GM12878 (cell line): ENCODE measurements around the gene RGP1. TPM values are rescaled to one million over a fixed set of nuclear protein-coding genes. Genes with fewer than 3 reads are reported as not detected.

Experiments used
- ATF7 ChIP-seq: fragments of 450-650 bp; IDR thresholded peaks from 2 replicates; pipeline ENCODE4 v1.6.1; 2016; ENCODE audit warnings: low read depth, mild to moderate bottlenecking
- CBFB ChIP-seq: IDR thresholded peaks from 2 replicates; pipeline ENCODE4 v1.6.1; 2016; ENCODE audit warnings: antibody characterized with exemption, low read depth
- CHD1 ChIP-seq: IDR thresholded peaks from 2 replicates; pipeline ENCODE4 v1.6.1; 2012; ENCODE audit warnings: low read depth, low read length, improper control_type of control experiment
- CHD4 ChIP-seq: fragments of 200-600 bp; sonication (generic); IDR thresholded peaks from 2 replicates; pipeline ENCODE4 v1.6.1; 2016; ENCODE audit warnings: mild to moderate bottlenecking
- ETV6 ChIP-seq, 2 experiments: fragments of 450-650 bp in 1 of 2; IDR thresholded peaks in 1 of 2; conservative IDR thresholded peaks in 1 of 2; 2 replicates each; pipeline ENCODE4 v1.6.1; 2014; ENCODE audit warnings: antibody characterized with exemption in 1 of 2, borderline replicate concordance in 1 of 2, low read depth in 1 of 2, mild to moderate bottlenecking in 1 of 2, moderate library complexity in 1 of 2
- HDGF ChIP-seq: fragments of 450-650 bp; IDR thresholded peaks from 2 replicates; pipeline ENCODE4 v1.6.1; 2016; ENCODE audit warnings: antibody characterized with exemption
- LARP7 ChIP-seq: fragments of 450-650 bp; IDR thresholded peaks from 2 replicates; pipeline ENCODE4 v1.6.1; 2017; ENCODE audit warnings: mild to moderate bottlenecking
- MTA3 ChIP-seq: IDR thresholded peaks from 2 replicates; pipeline ENCODE4 v1.6.1; 2012; ENCODE audit warnings: low read length, inconsistent platforms, borderline replicate concordance
- MXI1 ChIP-seq: fragments of 150-350 bp; IDR thresholded peaks from 2 replicates; pipeline ENCODE4 v1.6.1; 2011; ENCODE audit warnings: low read depth, mild to moderate bottlenecking, inconsistent platforms, low read length, improper control_type of control experiment
- NBN ChIP-seq: fragments of 450-650 bp; IDR thresholded peaks from 2 replicates; pipeline ENCODE4 v1.6.1; 2016
- PKNOX1 ChIP-seq: fragments of 450-650 bp; IDR thresholded peaks from 2 replicates; pipeline ENCODE4 v1.6.1; 2016; ENCODE audit warnings: mild to moderate bottlenecking
- POLR2AphosphoS2 ChIP-seq: IDR thresholded peaks from 2 replicates; pipeline ENCODE4 v1.6.1; 2011; ENCODE audit warnings: low read depth, mild to moderate bottlenecking, low read length, improper control_type of control experiment, moderate library complexity
- RAD51 ChIP-seq: fragments of 450-650 bp; IDR thresholded peaks from 2 replicates; pipeline ENCODE4 v1.6.1; 2016; ENCODE audit warnings: moderate library complexity, mild to moderate bottlenecking, inconsistent platforms
- RELA ChIP-seq: fragments of 450-650 bp; IDR thresholded peaks from 2 replicates; pipeline ENCODE4 v1.8.0; 2014; ENCODE audit warnings: borderline replicate concordance; ENCODE audit not compliant: partially characterized antibody
- RFX5 ChIP-seq: IDR thresholded peaks from 2 replicates; pipeline ENCODE4 v1.6.1; 2011; ENCODE audit warnings: low read depth, low read length, improper control_type of control experiment
- SMAD5 ChIP-seq: IDR thresholded peaks from 2 replicates; pipeline ENCODE4 v1.6.1; 2016; ENCODE audit warnings: antibody characterized with exemption, low read depth
- SPI1 ChIP-seq: IDR thresholded peaks from 2 replicates; pipeline ENCODE4 v1.6.1; 2011; ENCODE audit warnings: low read depth, mild to moderate bottlenecking, low read length, moderate library complexity, borderline replicate concordance; ENCODE audit not compliant: insufficient read depth
- STAT1 ChIP-seq: fragments of 450-650 bp; conservative IDR thresholded peaks from 2 replicates; pipeline ENCODE4 v1.6.1; 2014; ENCODE audit warnings: antibody characterized with exemption, mild to moderate bottlenecking
- SUZ12 ChIP-seq: fragments of 200-600 bp; sonication (generic); IDR thresholded peaks from one replicate; pipeline ENCODE4 v1.6.1; 2018; ENCODE audit warnings: antibody characterized with exemption, mild to moderate bottlenecking; ENCODE audit not compliant: unreplicated experiment
- ZNF384 ChIP-seq: IDR thresholded peaks from 2 replicates; pipeline ENCODE4 v1.6.1; 2012; ENCODE audit warnings: low read depth, mild to moderate bottlenecking, low read length, improper control_type of control experiment, borderline replicate concordance
- polyA plus RNA-seq, 11 experiments: library from polyadenylated mRNA; depleted of rRNA in 4 of 11; unstranded in 6 of 11; stranded (reverse) in 5 of 11; fragments of >200 nt; fragmentation: Nextera tagmentation in 4 of 11; fragmentation: Illumina TruSeq in 1 of 11; extraction: Ambion mirVana in 4 of 11; extraction: Trizol in 1 of 11; gene quantifications; 1 replicate in 1 of 11; 2 replicates in 10 of 11; pipeline versions ENCODE4 v1.2.1 to v1.2.3, GENCODE V29; 2011 to 2016; ENCODE audit warnings: inconsistent platforms in 2 of 11, missing spikeins in 2 of 11, low read depth in 1 of 11
- total RNA-seq, 4 experiments: library from RNA; depleted of rRNA in 3 of 4; stranded (reverse); fragments of >200 nt in 3 of 4; fragmentation: Illumina TruSeq in 1 of 4; extraction: Trizol in 1 of 4; gene quantifications; 2 replicates each; pipeline versions ENCODE4 v1.2.1 to v1.2.3, GENCODE V29; 2013 to 2021
- TF ChIP-seq, protein P1 (sequence below): fragments of 450-650 bp; IDR thresholded peaks from 2 replicates; pipeline ENCODE4 v1.6.1; 2017; ENCODE audit warnings: antibody characterized with exemption, mild to moderate bottlenecking, moderate library complexity
- TF ChIP-seq, protein P2 (sequence below): fragments of 150-350 bp; IDR thresholded peaks from 2 replicates; pipeline ENCODE4 v1.6.1; 2014; ENCODE audit warnings: mild to moderate bottlenecking, low read depth, low read length
- TF ChIP-seq, protein P3 (sequence below): IDR thresholded peaks from 2 replicates; pipeline ENCODE4 v1.6.1; 2012; ENCODE audit warnings: low read depth, low read length, improper control_type of control experiment
- TF ChIP-seq, protein P4 (sequence below): fragments of 450-650 bp; IDR thresholded peaks from 2 replicates; pipeline ENCODE4 v1.6.1; 2017; ENCODE audit warnings: borderline replicate concordance

Gene RGP1
- total and polyA plus RNA-seq, 10 of the 15 experiments (the other 5 are each of a cell fraction or from before 2014, with no cell fraction given): 0.44 to 14.9 (median 7.4) TPM

DNA sequence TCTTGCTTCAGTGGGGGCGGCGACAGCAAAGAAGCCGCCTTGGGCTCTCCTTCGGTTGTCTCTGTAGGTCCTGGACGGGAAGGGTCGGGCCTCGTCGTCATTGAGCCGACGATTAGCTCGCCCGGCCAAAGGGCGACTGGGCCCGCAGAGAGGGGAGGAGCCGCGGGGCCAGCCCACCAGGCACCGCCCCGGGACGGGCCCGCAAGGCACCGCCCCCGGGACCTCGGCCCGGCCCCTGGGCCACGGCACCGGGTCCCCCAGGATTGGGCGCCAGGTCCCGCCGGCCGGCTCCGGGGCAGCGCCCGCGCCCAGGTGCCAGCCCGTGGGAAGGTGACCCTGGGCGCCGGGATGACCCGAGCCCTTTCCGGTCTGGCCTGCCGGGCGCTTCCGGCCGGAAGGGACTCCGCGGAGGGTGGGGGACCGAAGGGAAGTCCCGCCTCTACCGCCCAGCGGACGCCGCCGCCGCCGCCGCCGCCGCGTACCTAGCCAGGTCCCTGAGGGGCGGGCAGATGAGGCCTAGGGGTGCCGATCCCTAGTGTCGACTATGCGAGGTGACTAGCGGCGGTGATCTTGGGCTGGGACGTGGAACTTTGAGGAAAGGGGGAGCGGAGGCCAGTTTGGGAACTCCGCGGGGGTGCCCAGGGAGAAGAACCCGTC is at the start of gene RGP1, which contains the start of gene GBA2 (continued):
- TF ChIP-seq, protein P1, sequence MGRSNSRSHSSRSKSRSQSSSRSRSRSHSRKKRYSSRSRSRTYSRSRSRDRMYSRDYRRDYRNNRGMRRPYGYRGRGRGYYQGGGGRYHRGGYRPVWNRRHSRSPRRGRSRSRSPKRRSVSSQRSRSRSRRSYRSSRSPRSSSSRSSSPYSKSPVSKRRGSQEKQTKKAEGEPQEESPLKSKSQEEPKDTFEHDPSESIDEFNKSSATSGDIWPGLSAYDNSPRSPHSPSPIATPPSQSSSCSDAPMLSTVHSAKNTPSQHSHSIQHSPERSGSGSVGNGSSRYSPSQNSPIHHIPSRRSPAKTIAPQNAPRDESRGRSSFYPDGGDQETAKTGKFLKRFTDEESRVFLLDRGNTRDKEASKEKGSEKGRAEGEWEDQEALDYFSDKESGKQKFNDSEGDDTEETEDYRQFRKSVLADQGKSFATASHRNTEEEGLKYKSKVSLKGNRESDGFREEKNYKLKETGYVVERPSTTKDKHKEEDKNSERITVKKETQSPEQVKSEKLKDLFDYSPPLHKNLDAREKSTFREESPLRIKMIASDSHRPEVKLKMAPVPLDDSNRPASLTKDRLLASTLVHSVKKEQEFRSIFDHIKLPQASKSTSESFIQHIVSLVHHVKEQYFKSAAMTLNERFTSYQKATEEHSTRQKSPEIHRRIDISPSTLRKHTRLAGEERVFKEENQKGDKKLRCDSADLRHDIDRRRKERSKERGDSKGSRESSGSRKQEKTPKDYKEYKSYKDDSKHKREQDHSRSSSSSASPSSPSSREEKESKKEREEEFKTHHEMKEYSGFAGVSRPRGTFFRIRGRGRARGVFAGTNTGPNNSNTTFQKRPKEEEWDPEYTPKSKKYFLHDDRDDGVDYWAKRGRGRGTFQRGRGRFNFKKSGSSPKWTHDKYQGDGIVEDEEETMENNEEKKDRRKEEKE: no peak
- TF ChIP-seq CBFB: no peak
- no peak for TF ChIP-seq CHD4
- no peak for TF ChIP-seq ETV6 (conservative IDR thresholded peaks at IDR 0.05 in 1 of 2, IDR thresholded peaks at IDR 0.05 in 1 of 2; ENCODE audit: borderline replicate concordance in 1 of 2, low read depth in 1 of 2)
- TF ChIP-seq PKNOX1: no peak
- TF ChIP-seq SMAD5: no peak
- TF ChIP-seq HDGF: no peak; the same call in 1 of the 2 replicates
- no peak for TF ChIP-seq ATF7
- TF ChIP-seq, protein P2, sequence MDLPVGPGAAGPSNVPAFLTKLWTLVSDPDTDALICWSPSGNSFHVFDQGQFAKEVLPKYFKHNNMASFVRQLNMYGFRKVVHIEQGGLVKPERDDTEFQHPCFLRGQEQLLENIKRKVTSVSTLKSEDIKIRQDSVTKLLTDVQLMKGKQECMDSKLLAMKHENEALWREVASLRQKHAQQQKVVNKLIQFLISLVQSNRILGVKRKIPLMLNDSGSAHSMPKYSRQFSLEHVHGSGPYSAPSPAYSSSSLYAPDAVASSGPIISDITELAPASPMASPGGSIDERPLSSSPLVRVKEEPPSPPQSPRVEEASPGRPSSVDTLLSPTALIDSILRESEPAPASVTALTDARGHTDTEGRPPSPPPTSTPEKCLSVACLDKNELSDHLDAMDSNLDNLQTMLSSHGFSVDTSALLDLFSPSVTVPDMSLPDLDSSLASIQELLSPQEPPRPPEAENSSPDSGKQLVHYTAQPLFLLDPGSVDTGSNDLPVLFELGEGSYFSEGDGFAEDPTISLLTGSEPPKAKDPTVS: no peak
- peak; percentile 62; the same call in 1 of the 2 replicates for TF ChIP-seq MXI1
- no peak for TF ChIP-seq STAT1
- TF ChIP-seq, protein P3, sequence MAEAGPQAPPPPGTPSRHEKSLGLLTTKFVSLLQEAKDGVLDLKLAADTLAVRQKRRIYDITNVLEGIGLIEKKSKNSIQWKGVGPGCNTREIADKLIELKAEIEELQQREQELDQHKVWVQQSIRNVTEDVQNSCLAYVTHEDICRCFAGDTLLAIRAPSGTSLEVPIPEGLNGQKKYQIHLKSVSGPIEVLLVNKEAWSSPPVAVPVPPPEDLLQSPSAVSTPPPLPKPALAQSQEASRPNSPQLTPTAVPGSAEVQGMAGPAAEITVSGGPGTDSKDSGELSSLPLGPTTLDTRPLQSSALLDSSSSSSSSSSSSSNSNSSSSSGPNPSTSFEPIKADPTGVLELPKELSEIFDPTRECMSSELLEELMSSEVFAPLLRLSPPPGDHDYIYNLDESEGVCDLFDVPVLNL: no peak
- TF ChIP-seq MTA3: no peak
- TF ChIP-seq NBN: no peak
- no peak for TF ChIP-seq RFX5
- TF ChIP-seq SUZ12: no peak
- TF ChIP-seq, protein P4, sequence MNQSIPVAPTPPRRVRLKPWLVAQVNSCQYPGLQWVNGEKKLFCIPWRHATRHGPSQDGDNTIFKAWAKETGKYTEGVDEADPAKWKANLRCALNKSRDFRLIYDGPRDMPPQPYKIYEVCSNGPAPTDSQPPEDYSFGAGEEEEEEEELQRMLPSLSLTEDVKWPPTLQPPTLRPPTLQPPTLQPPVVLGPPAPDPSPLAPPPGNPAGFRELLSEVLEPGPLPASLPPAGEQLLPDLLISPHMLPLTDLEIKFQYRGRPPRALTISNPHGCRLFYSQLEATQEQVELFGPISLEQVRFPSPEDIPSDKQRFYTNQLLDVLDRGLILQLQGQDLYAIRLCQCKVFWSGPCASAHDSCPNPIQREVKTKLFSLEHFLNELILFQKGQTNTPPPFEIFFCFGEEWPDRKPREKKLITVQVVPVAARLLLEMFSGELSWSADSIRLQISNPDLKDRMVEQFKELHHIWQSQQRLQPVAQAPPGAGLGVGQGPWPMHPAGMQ: no peak
- peak; percentile 25 for TF ChIP-seq RELA
- TF ChIP-seq ZNF384: no peak
- no peak for TF ChIP-seq RAD51
- no peak for TF ChIP-seq CHD1
- TF ChIP-seq LARP7: peak; percentile 91
- TF ChIP-seq POLR2AphosphoS2: no peak; the same call in 1 of the 2 replicates
- peak; percentile 21; the same call in 1 of the 2 replicates for TF ChIP-seq SPI1
